Left ventricle myocardium inferior (tissue), 1 donor: ENCODE data around the gene KRTAP12-4. TPM values are rescaled to one million over a fixed set of nuclear protein-coding genes. Genes with fewer than 3 reads are reported as not detected.
"Not testable (repeated sequence)": the region's sequence is repeated elsewhere in the genome, so short reads cannot be mapped to it uniquely, and the experiment has no call there.

ENCODE experiments used
- DNase-seq: peaks from one replicate; pipeline ENCODE4 v3.0.0-alpha.2; 2020
- H3K27ac ChIP-seq: fragments of 200-600 bp; replicated peaks from 2 replicates; pipeline ENCODE4 v1.8.0; 2021
- H3K27me3 ChIP-seq: fragments of 200-600 bp; 2 replicates; pipeline ENCODE4 v1.8.0; 2021; ENCODE audit warnings: low read depth
- H3K36me3 ChIP-seq: fragments of 200-600 bp; 2 replicates; pipeline ENCODE4 v1.8.0; 2021
- H3K4me1 ChIP-seq: fragments of 200-600 bp; 2 replicates; pipeline ENCODE4 v1.8.0; 2021
- H3K4me3 ChIP-seq: fragments of 200-600 bp; 2 replicates; pipeline ENCODE4 v1.8.0; 2021; ENCODE audit warnings: mild to moderate bottlenecking, moderate library complexity
- H3K9me3 ChIP-seq: fragments of 200-600 bp; replicated peaks from 2 replicates; pipeline ENCODE4 v1.8.0; 2021
- CTCF ChIP-seq: fragments of 200-600 bp; IDR thresholded peaks from 2 replicates; pipeline ENCODE4 v1.8.0; 2021; ENCODE audit warnings: antibody characterized with exemption, mild to moderate bottlenecking, borderline replicate concordance
- intact Hi-C: fragments of 100-400 bp; cut with micrococcal nuclease; formaldehyde crosslinking; loops from one replicate; pipeline ENCODE4 v1.11.0; 2022
- total RNA-seq: library from RNA; stranded (reverse); fragmentation: NEBNext Ultra II Directional; extraction: Animal tissue kit (Norgen Biotek cat#: 25700); gene quantifications from one replicate; pipeline ENCODE4 v1.2.1, GENCODE V29; 2021
- donor health status: DM: no; HTN: yes; CAD: no; lungs with severe emphysema.

The KRTAP12-4 gene
- total RNA-seq, 1 donor from 2014 or later, result not detected

DNA sequence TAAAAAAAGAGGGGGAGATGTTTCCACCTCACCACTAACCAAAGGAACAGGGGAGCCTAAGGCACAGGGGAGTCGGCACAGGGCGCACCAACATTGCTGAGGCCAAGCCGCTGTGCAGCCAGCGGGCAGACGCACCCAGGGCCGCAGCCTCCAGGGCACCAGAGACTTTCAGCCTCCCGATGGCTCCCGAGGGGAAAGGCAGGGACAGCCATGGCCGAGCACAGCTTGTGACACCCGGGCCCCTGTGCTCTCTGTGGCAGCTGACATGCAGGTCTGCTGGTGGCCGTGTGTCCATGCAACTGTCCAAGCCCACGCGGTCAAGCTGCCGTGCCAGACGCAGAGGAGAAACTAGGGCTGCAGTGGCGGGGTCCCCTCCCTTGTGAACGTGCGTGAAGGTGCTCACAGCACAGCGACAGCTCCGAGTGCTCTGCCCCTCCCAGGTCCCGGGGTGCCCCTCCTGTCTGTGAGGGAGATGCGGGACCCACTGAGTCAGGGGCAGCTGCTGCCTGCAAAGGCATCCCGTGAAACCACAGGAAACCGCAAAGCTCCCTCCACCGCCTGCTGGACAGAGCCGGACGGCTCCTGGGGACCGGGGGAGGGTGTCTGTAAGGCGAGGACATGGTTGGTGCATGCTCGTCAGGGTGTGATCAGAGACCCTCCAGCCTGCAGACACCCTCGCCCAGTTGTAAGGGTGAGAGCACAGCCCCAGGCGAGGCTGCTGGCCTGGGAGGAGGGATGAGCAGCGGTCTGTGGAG, 5.7 kb downstream of the KRTAP12-4 start:
- Histone ChIP-seq H3K36me3 (no peaks in the 10 kb centered on the region), H3K4me3 (no peak overlapping the region), H3K4me1 (no peaks in the 10 kb centered on the region), H3K9me3 (peaks cover 20% of the 10 kb centered on the region), H3K27ac (no peak overlapping the region), H3K27me3 (peaks cover 22% of the 10 kb centered on the region)
- TF ChIP-seq CTCF, result no peak
- DNase-seq, result no peak
- intact Hi-C loops, result no loop called here

DNA sequence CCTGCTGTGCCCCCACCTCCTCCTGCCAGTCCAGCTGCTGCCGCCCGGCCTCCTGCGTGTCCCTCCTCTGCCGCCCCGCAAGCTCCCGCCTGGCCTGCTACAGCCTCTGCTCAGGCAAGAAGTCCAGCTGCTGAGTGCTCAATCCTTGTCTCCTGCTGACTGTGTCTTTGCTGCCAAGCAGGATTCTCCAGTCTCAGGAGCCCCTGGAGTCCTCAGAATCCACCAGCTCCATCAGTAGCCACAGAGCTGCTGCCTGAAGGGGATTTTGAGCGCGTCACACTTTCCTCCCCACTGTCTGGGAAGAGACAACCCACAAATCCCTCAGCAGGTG, 7.3 kb downstream of the KRTAP12-4 start:
- H3K4me3 ChIP-seq, result no peak overlapping the region
- no peak for TF ChIP-seq CTCF
- H3K4me1 ChIP-seq, result no peaks in the 10 kb centered on the region
- no peak for DNase-seq
- H3K36me3 ChIP-seq, result no peaks in the 10 kb centered on the region
- H3K27me3 ChIP-seq, result peaks cover 22% of the 10 kb centered on the region
- no peak overlapping the region for H3K27ac ChIP-seq
- peaks cover 24% of the 10 kb centered on the region for H3K9me3 ChIP-seq
- intact Hi-C loops, result no loop called here

DNA sequence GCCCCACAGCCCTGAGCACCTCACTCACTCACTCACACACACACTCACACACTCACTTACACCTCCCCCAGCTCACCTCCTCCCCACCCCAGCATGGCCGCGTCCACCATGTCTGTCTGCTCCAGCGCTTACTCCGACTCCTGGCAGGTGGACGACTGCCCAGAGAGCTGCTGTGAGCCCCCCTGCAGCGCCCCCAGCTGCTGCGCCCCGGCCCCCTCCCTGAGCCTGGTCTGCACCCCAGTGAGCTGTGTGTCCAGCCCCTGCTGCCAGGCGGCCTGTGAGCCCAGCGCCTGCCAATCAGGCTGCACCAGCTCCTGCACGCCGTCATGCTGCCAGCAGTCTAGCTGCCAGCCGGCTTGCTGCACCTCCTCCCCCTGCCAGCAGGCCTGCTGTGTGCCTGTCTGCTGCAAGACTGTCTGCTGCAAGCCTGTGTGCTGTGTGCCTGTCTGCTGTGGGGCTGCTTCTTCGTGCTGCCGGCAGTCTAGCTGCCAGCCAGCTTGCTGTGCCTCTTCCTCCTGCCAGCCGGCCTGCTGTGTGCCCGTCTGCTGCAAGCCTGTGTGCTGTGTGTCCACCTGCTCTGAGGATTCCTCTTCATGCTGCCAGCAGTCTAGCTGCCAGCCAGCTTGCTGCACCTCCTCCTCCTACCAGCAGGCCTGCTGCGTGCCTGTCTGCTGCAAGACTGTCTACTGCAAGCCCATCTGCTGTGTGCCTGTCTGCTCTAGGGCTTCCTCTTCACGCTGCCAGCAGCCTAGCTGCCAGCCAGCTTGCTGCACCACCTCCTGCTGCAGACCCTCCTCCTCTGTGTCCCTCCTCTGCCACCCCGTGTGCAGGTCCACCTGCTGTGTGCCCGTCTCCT, 7.9 kb downstream of the KRTAP12-4 start, which contains the start of gene KRTAP10-11:
TSS of gene KRTAP10-11 (plus strand) at position 49 of the 856 bp plus-strand sequence. CDS start at position 94, 45 bp downstream.
- H3K27me3 ChIP-seq, result peaks cover 22% of the 10 kb centered on the region
- H3K4me3 ChIP-seq, H3K36me3 ChIP-seq, H3K4me1 ChIP-seq, DNase-seq, intact Hi-C loops, H3K27ac ChIP-seq: not testable (repeated sequence)
- peaks cover 27% of the 10 kb centered on the region for H3K9me3 ChIP-seq

GRCh38 chr21:44644878-44645277, 9.6 kb downstream of the KRTAP12-4 start:
- no peak overlapping the region for H3K4me3 ChIP-seq
- H3K27ac ChIP-seq, result no peak overlapping the region
- H3K36me3 ChIP-seq, result no peaks in the 10 kb centered on the region
- H3K9me3 ChIP-seq, result peaks cover 40% of the 10 kb centered on the region
- no peak for DNase-seq
- no peak for TF ChIP-seq CTCF
- peaks cover 22% of the 10 kb centered on the region for H3K27me3 ChIP-seq
- intact Hi-C loops, result no loop called here
- H3K4me1 ChIP-seq, result no peaks in the 10 kb centered on the region

DNA sequence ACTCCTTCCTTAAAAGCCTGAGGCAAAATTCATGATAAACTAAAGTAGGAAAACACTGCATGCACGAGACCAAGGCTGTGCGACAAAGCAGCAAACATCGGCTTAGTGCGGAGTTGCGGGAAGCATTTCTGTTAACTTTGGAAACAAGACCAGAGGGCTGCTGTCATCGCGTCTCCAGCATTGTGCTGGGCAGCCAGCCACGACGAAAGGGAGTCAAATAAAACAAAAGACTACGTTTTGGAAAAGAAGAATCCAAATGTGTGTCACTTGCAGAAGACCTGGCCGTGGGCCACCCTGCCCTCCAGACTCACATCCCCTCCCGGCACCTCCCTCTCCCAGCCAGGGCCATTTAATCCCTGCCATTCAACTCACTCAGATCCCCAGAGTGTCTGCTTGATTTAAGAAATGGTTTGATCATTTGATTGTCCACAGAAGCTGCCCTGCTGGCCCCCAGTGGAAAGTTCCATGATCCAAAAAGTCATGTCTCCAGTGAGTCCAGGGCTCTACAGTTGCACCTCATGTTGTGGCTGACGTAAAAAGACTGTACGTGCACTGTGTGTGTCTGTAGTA, 10.6 kb downstream of the KRTAP12-4 start:
- intact Hi-C loops, result no loop called here
- Histone ChIP-seq H3K4me1 (no peaks in the 10 kb centered on the region), H3K27me3 (peaks cover 22% of the 10 kb centered on the region), H3K27ac (no peak overlapping the region), H3K36me3 (no peaks in the 10 kb centered on the region), H3K9me3 (peaks cover 40% of the 10 kb centered on the region), H3K4me3 (no peak overlapping the region)
- no peak for DNase-seq
- TF ChIP-seq CTCF, result no peak
